MG63 (cell line): Measurements from ENCODE around the gene PLA2R1. TPM values are rescaled to one million over a fixed set of nuclear protein-coding genes. Genes with fewer than 3 reads are reported as not detected.

Source experiments
- DNase-seq: peaks from one replicate; pipeline ENCODE4 v3.0.0-alpha.2; 2020
- H3K27me3 ChIP-seq: fragments of 250-450 bp; sonication (Bioruptor Pico); 2 replicates; pipeline ENCODE4 v1.5.1; 2020; ENCODE audit warnings: mild to moderate bottlenecking, moderate library complexity
- H3K36me3 ChIP-seq: fragments of 250-450 bp; sonication (Bioruptor Pico); 2 replicates; pipeline ENCODE4 v1.5.1; 2020; ENCODE audit warnings: mild to moderate bottlenecking, moderate library complexity
- H3K4me3 ChIP-seq: fragments of 250-450 bp; sonication (Bioruptor Pico); 2 replicates; pipeline ENCODE4 v1.5.1; 2020; ENCODE audit warnings: mild to moderate bottlenecking, moderate library complexity
- H3K9me3 ChIP-seq: fragments of 250-450 bp; sonication (Bioruptor Pico); 2 replicates; pipeline ENCODE4 v1.5.1; 2020; ENCODE audit warnings: mild to moderate bottlenecking, moderate library complexity
- total RNA-seq: library from RNA; depleted of rRNA; stranded (reverse); fragments of >200 nt; shearing (Covaris generic); gene quantifications from 2 replicates; pipeline ENCODE4 v1.2.3, GENCODE V29; 2014; ENCODE audit warnings: low replicate concordance

The PLA2R1 gene
- total RNA-seq, 1 experiment from 2014 or later: 0.36 TPM

DNA sequence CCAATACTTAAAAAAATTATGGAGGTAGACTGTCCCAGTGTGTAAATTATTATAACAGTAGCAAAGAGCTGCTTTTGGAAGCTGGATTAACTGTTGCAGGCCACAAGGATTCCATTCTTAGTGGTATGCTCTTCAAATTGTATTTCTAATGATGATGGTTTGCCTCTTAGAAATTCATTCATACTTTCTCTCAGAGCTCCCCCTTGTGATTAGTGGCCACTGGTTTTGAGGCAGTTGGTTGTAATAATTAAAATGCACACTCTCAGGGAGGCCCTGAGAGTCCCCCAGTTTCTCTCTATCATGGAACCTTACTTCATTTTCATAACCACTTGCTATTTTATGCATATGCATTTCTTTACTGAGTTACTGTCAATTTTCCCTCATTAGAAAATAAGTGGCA lies 122.5 kb downstream of the PLA2R1 start:
- no peak for DNase-seq
- Histone ChIP-seq H3K9me3 (peaks cover 3% of the 10 kb centered on the region; the same call in 1 of the 2 replicates), H3K4me3 (no peak overlapping the region), H3K27me3 (no peaks in the 10 kb centered on the region), H3K36me3 (no peaks in the 10 kb centered on the region)

DNA sequence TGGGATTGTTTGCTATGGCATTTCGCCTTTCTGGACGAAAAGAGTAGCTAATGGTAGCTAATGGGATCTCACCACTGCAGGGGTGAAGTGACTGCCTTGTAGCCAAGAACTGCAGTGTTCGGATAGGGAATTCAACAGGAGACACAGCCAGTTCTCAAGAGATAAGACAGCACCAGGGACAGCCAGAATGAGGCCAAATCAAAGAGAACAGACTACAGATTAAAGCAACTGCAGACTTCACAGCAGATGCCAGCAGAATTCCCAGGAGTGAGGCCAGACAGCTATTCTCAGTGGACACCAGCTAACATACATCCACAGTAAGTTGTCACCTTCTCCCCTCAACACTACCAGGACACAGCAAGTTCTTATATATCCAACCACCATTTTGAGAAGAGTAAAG lies 124.0 kb downstream of the PLA2R1 start:
- DNase-seq: no peak
- Histone ChIP-seq H3K9me3 (no peaks in the 10 kb centered on the region), H3K4me3 (no peak overlapping the region), H3K36me3 (no peaks in the 10 kb centered on the region), H3K27me3 (peaks cover 3% of the 10 kb centered on the region; the same call in 1 of the 2 replicates)

DNA sequence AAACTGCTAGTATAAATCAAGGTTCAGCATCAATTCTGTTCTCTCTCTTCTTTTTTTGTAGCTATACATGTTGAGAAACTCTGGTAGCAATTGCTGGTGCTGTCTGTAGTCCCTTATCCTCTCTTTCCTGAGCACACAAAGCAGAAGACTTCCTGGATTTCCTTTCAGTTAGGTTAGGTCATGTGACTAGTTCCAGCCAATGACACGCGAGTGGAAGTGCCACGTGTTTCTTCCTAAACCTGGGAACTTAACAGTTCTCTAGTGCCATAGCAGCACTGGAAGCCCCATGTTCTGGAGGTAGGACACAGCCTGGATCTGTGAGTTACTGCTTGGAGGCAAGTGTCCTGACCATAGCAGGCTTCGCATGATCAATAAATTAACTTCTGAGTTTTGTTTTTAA lies 125.9 kb downstream of the PLA2R1 start:
- no peaks in the 10 kb centered on the region for H3K36me3 ChIP-seq
- DNase-seq: no peak
- H3K9me3 ChIP-seq: no peaks in the 10 kb centered on the region
- no peak overlapping the region for H3K4me3 ChIP-seq
- peaks cover 3% of the 10 kb centered on the region; the same call in 1 of the 2 replicates for H3K27me3 ChIP-seq

DNA sequence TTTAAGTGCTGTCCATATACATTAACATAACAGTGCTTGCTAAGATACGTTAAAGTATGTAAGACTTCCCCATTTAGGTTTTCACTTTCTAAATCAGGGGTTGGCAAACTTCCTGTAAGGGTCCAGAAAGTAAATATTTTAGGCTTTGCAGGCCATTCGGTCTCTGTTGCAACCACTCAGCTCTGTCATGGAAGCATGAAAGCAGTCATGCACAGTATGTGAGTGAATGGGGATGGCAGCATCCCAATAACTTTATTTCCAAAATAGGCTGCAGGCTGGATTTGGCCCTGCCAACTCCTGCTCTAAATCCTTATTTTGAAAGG lies 128.7 kb downstream of the PLA2R1 start:
- H3K36me3 ChIP-seq: no peaks in the 10 kb centered on the region
- H3K4me3 ChIP-seq: no peak overlapping the region
- no peak for DNase-seq
- H3K9me3 ChIP-seq: peaks cover 4% of the 10 kb centered on the region; the same call in 1 of the 2 replicates
- peaks cover 3% of the 10 kb centered on the region; the same call in 1 of the 2 replicates for H3K27me3 ChIP-seq

DNA sequence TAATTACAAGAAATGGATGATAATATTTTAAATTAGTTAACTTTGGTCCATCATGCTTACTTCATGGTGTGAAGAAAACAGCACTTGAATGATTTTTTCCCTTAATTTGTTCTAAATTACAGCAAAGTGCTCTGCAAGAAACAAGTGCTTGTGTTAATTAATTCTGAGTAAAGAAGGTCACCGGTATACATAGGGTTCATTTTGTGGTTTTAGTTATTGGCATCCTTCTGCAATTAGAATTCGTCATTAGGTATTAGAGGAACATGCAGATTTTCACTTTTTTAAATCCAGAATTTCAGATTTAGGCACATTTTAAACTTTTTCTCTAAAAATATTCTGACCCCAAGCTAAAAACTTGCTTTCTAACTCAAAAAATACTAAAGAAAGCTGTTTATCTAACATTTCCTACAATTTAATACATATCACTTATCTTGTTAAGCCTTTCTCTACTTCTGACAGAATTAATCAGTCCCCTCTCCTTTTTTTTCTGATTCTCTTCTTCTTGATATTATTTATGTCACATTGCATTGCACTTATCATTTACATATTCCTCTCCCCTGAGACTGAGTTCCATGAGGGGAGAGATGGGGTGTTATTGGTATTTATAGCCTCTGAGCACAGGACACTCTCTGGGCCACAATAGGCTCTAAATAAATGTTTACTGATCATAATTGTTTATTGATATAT lies 129.2 kb downstream of the PLA2R1 start:
- no peaks in the 10 kb centered on the region for H3K36me3 ChIP-seq
- no peak for DNase-seq
- H3K27me3 ChIP-seq: peaks cover 3% of the 10 kb centered on the region; the same call in 1 of the 2 replicates
- H3K4me3 ChIP-seq: no peak overlapping the region
- H3K9me3 ChIP-seq: peaks cover 4% of the 10 kb centered on the region; the same call in 1 of the 2 replicates

DNA sequence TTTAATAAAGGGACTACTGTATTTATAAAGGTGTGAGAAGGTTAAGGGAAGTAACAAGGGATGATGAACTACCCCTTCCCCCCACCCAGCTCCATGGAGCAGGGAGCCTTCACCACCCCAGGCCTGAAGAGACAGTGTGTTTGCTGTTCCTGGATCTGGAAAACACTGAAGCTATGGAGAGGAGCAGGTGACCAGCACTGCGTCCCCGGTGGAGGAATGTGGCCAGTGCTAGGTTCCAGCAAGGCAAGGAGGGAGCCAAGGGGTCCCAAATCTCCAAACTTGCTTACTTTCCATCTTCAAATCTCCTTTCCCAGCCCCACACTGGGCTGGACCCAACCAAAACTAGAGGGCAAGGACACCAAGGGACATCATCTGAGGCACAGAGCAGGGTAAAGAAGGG lies 135.7 kb downstream of the PLA2R1 start:
- no peak for DNase-seq
- H3K36me3 ChIP-seq: no peaks in the 10 kb centered on the region
- H3K4me3 ChIP-seq: no peak overlapping the region
- H3K9me3 ChIP-seq: peaks cover 4% of the 10 kb centered on the region; the same call in 1 of the 2 replicates
- H3K27me3 ChIP-seq: no peaks in the 10 kb centered on the region

DNA sequence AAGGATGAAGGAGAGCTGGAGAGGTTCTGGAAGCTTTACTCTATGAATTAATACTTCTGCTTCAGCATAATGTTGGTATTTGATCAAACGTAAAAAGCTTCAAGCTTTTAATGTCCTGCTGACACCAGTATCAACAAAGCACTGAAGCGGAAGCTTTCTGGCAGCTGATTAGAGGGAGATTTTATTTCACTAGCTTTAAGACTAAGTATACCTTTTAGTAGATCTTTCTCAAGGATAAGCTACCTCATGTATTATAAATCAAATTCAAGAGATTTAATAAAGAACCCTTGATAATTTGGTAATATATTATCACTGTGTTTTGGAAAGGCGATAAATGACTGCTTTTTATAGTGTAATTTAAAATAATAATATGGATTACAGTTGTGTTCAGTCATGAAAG lies 136.4 kb downstream of the PLA2R1 start:
- H3K9me3 ChIP-seq: peaks cover 4% of the 10 kb centered on the region; the same call in 1 of the 2 replicates
- no peak overlapping the region for H3K4me3 ChIP-seq
- DNase-seq: no peak
- H3K27me3 ChIP-seq: no peaks in the 10 kb centered on the region
- no peaks in the 10 kb centered on the region for H3K36me3 ChIP-seq

DNA sequence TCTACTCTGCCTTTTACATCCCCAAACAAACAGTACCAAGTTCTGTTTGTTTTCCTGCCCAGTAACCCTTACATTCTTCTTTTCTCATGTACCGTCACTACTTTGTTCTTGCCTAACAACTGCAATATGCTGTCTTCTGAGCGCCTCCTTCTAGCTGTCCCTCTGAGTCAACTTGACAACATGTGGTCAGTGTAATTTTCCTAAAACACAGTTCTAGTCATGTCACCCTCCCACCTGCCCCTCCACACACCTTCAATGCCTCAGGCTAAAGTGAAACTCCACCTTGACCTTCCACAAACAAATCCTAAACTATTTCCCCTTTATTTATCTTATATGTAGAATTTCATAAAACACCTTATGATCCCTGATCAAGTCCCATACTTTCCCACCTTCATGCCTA lies 139.9 kb downstream of the PLA2R1 start:
- Histone ChIP-seq H3K36me3 (no peaks in the 10 kb centered on the region), H3K27me3 (no peaks in the 10 kb centered on the region), H3K9me3 (no peaks in the 10 kb centered on the region), H3K4me3 (no peak overlapping the region)
- DNase-seq: no peak

DNA sequence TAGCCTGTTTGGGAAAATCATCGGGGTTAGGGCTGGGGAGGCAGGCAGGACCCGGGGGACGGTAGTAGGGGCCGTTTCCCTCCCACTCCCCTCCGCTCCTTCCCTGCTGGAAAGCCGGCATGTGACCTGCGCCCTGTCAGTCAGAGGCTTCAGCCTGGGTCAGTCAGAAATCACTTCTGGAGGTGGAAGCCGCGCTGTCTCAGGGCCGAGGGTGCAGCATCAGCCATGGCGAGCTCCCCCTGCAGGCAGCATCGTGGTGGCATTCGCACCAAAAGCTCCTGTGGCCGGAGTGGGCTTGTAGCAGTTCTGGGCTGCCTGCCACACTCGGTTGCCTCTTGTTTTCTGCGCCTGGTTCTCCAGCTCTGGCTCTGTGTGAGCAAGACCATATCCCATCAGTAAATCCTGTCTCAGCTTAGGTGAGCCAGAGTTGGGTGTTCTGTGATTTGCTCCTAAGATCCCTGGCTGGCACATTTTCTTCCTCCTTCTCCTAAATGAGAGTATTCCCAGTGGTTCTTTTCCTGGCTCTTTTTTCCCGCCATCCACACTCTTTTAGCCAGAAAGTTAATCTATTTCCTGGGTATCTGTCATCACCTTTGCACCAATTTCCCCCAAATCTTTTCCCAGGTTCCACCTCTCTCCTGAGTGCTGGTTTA lies 140.5 kb downstream of the PLA2R1 start:
- Histone ChIP-seq H3K36me3 (no peaks in the 10 kb centered on the region), H3K27me3 (no peaks in the 10 kb centered on the region), H3K4me3 (no peak overlapping the region), H3K9me3 (no peaks in the 10 kb centered on the region)
- peak; percentile 63 for DNase-seq

DNA sequence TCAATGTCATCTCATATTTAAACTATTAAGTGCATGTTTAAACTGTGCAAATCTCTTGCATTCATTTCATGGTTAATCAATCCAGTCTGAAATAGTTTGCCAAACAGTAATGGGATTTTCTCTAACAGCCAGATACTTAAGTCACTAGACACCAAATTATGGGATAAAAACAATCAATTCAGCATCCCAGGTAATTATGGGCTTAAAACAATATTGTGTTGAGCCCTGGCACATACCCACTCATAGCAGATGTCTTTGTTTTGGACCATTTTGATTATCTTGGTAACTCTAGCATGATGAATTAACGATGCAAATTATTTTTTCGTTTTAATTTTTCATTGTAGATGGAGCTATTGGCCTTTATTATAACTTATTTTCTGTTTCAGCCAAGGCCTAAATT lies 145.9 kb downstream of the PLA2R1 start:
- no peaks in the 10 kb centered on the region for H3K27me3 ChIP-seq
- DNase-seq: no peak
- no peak overlapping the region for H3K4me3 ChIP-seq
- H3K36me3 ChIP-seq: no peaks in the 10 kb centered on the region
- no peaks in the 10 kb centered on the region for H3K9me3 ChIP-seq

DNA sequence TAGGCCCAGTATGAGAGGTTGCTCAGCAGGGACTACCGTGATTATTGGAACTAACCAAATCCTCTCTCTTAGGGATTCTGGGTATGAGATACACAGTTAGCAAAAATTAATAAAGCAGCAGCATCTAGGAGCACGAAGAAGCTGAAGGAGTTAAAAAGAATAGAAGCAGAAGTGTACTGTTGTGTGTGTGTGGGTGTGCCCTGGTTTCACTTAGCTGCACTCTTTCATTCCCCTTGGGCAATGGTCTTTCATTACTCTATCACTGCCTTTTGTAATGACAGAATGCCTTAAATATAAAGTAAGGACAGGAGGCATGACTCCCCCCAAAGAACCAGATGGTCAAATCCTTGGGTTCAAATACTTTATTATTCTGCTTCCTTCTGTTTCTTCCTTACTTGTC lies 148.5 kb downstream of the PLA2R1 start:
- no peak for DNase-seq

DNA sequence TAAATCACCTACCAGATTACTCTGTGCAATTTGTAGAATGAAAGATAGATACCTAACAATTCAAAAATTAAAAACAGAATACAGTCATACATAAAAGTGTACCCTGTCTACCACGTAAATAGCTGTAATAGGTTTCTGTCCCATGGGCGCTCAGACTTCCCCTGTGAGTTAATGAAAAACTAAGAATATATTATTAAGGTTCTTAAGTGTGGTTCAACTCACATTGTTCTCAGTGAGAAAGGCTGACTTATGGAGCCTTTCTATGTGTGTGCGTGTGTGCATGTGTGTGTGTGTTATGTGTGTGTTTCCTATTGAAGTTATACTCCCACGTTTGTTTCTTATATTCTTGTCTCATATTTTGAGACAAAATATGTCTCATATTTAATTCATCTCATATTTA lies 149.8 kb downstream of the PLA2R1 start:
- H3K27me3 ChIP-seq: no peaks in the 10 kb centered on the region
- H3K36me3 ChIP-seq: no peaks in the 10 kb centered on the region
- H3K9me3 ChIP-seq: no peaks in the 10 kb centered on the region
- H3K4me3 ChIP-seq: no peak overlapping the region
- DNase-seq: no peak

More for the DNA sequence above, 148.5 kb downstream of the PLA2R1 start:
- Histone ChIP-seq H3K9me3 (no peaks in the 10 kb centered on the region), H3K27me3 (no peaks in the 10 kb centered on the region), H3K36me3 (no peaks in the 10 kb centered on the region), H3K4me3 (no peak overlapping the region)

DNA sequence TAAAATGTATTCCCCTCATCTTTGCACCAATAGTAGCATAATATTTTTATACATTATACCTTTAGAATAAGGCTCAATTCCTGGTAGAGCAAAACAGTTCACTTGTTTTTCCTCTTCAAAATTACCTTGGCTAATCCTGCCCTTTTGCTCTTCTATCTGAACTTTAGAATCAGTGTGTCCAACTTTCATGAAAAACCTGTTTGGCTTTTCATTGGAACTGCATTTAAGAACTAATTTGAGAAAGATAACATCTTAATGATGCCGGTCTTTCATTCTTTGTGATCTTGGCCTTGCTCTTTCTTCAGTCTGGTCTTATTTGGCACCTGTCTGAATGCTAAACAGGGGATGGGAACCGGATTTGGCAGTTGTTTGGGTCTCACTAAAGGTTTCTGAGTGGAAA lies 151.5 kb downstream of the PLA2R1 start:
- DNase-seq: no peak
- no peaks in the 10 kb centered on the region for H3K9me3 ChIP-seq
- H3K36me3 ChIP-seq: no peaks in the 10 kb centered on the region
- H3K4me3 ChIP-seq: no peak overlapping the region
- H3K27me3 ChIP-seq: no peaks in the 10 kb centered on the region

DNA sequence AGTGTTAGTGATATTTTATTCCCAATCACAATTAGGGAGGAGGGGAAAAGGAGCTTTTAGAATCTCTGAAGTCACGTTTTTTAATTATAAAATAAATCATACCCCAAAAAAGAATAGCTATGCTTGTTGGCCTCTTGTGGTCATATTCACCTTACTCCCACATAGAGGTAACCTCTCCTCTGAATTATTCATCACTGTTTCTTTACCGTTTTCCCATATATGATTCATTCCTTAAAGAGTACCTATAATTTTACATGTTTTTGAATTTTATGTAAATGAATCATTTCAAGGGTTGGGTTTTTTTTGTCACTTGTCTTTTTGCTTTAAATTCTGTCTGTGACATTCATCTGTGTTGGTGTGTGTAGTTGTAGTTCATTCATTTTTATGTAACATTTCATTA lies 153.8 kb downstream of the PLA2R1 start:
- H3K4me3 ChIP-seq: no peak overlapping the region
- no peaks in the 10 kb centered on the region for H3K36me3 ChIP-seq
- H3K27me3 ChIP-seq: no peaks in the 10 kb centered on the region
- no peak for DNase-seq
- no peaks in the 10 kb centered on the region for H3K9me3 ChIP-seq

DNA sequence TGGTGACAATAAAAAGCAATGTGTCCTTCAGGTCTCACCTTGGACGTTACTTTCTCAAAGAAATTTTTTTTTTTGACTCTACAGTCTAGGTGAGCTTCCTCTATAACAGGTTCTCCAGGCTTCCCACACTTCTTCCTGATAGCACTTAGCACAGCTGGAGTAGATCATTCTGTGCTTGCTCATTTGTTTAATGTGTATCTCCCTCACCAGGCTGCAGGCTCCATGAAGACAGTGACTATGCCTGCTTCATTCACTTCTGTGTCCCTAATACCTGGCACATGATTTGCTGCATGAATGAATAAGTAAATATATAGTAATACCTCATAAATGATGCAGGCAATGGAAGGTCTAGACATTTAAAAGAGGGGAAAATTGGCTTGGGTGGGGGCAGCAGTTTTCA lies 154.5 kb downstream of the PLA2R1 start:
- no peaks in the 10 kb centered on the region for H3K27me3 ChIP-seq
- no peak for DNase-seq
- H3K9me3 ChIP-seq: no peaks in the 10 kb centered on the region
- no peak overlapping the region for H3K4me3 ChIP-seq
- no peaks in the 10 kb centered on the region for H3K36me3 ChIP-seq

DNA sequence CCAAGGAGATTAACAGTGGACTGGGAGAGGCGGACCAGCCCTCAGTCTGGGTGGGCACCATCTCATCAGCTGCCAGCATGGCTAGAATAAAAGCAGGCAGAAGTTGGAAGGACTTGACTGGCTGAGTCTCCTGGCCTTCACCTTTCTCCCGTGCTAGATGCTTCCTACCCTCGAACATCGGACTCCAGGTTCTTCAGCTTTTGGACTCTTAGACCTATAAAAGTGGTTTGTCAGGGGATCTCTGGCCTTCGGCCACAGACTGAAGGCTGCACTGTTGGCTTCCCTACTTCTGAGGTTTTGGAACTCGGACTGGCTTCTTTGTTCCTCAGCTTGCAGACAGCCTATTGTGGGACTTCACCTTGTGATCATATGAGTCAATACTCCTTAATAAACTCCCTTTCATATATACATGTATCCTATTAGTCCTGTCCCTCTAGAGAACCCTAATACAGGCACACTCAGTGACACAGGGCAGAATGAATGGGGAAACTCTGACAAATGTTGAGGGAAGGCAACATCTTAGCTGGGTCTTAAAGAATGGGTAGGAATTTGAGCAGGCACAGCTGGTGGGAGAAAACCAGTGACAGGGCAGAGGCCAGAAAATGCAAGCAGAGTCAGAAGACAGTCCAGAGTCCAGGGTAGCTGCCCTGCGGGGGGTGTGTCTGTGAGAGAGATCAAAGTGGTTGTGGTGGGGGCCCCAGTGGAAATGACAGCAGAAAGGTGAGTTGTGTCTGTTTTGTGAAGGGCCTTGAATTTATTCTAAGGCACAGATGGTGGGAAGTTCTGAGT lies 156.3 kb downstream of the PLA2R1 start:
- Histone ChIP-seq H3K36me3 (no peaks in the 10 kb centered on the region), H3K9me3 (no peaks in the 10 kb centered on the region), H3K4me3 (no peak overlapping the region), H3K27me3 (no peaks in the 10 kb centered on the region)
- no peak for DNase-seq

DNA sequence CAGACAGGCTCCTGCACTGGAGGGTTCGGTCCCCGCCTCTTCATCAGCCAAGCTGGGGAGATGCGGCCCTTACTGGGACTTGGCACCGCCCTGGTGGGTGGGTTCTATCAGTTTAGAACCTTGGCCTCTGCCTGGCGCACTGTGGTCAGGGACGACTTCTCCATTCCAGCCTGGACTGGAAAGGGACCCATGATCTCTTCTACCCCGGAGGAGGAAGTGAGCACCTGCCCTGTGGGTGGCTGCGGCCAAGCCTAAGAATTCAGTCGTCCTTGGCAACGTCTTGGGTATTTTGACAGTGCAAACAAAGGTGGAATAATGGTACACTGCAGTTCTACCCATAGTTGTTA lies 157.5 kb downstream of the PLA2R1 start:
- no peaks in the 10 kb centered on the region for H3K36me3 ChIP-seq
- H3K27me3 ChIP-seq: no peaks in the 10 kb centered on the region
- no peaks in the 10 kb centered on the region for H3K9me3 ChIP-seq
- no peak overlapping the region for H3K4me3 ChIP-seq
- DNase-seq: no peak
